WERI-Rb-1 (cell line): ENCODE measurements around the gene AGTRAP.

Experiments used
- DNase-seq: peaks from one replicate; pipeline ENCODE4 v3.0.0-alpha.2; 2020
- H3K27ac ChIP-seq: fragments of 250-450 bp; sonication (Bioruptor Pico); 2 replicates; pipeline ENCODE4 v1.5.1; 2020; ENCODE audit warnings: mild to moderate bottlenecking, moderate library complexity
- H3K27me3 ChIP-seq: fragments of 250-450 bp; sonication (Bioruptor Pico); 2 replicates; pipeline ENCODE4 v1.5.1; 2021; ENCODE audit warnings: mild to moderate bottlenecking, low read depth, moderate library complexity; ENCODE audit not compliant: insufficient read depth, severe bottlenecking
- H3K36me3 ChIP-seq: fragments of 250-450 bp; sonication (Bioruptor Pico); 2 replicates; pipeline ENCODE4 v1.5.1; 2020; ENCODE audit warnings: mild to moderate bottlenecking, moderate library complexity
- H3K4me3 ChIP-seq: 2 replicates; pipeline ENCODE4 v1.5.1; 2011; ENCODE audit warnings: low read depth, mild to moderate bottlenecking, control low read depth, low read length
- H3K9me3 ChIP-seq: fragments of 250-450 bp; sonication (Bioruptor Pico); 2 replicates; pipeline ENCODE4 v1.5.1; 2021; ENCODE audit warnings: mild to moderate bottlenecking, moderate library complexity; ENCODE audit not compliant: severe bottlenecking
- CTCF ChIP-seq: IDR thresholded peaks from 2 replicates; pipeline ENCODE4 v1.5.1; 2011; ENCODE audit warnings: low read depth, mild to moderate bottlenecking, control low read depth, inconsistent platforms, low read length

The AGTRAP gene

GRCh38 chr1:11774753-11775152, 38.8 kb downstream of the AGTRAP start:
- Histone ChIP-seq H3K9me3 (no peaks in the 10 kb centered on the region), H3K27ac (no peak overlapping the region), H3K36me3 (no peaks in the 10 kb centered on the region), H3K4me3 (no peak overlapping the region), H3K27me3 (no peaks in the 10 kb centered on the region)
- no peak for DNase-seq
- no peak for TF ChIP-seq CTCF

- H3K27me3 ChIP-seq: no peaks in the 10 kb centered on the region
- no peak for TF ChIP-seq CTCF
- no peak overlapping the region for H3K27ac ChIP-seq
- H3K36me3 ChIP-seq: no peaks in the 10 kb centered on the region
- DNase-seq: no peak
- no peaks in the 10 kb centered on the region for H3K9me3 ChIP-seq
- no peak overlapping the region for H3K4me3 ChIP-seq
Measured at GRCh38 chr1:11777658-11778322, 41.9 kb downstream of the AGTRAP start.

- no peak for TF ChIP-seq CTCF
- Histone ChIP-seq H3K9me3 (no peaks in the 10 kb centered on the region), H3K4me3 (no peak overlapping the region), H3K27me3 (no peaks in the 10 kb centered on the region), H3K27ac (no peak overlapping the region), H3K36me3 (no peaks in the 10 kb centered on the region)
- no peak for DNase-seq
Measured at GRCh38 chr1:11778336-11778735, 42.4 kb downstream of the AGTRAP start.

GRCh38 chr1:11778844-11779623, 43.1 kb downstream of the AGTRAP start:
- H3K4me3 ChIP-seq: no peak overlapping the region
- H3K27me3 ChIP-seq: no peaks in the 10 kb centered on the region
- no peaks in the 10 kb centered on the region for H3K9me3 ChIP-seq
- no peaks in the 10 kb centered on the region for H3K36me3 ChIP-seq
- no peak overlapping the region for H3K27ac ChIP-seq
- no peak for DNase-seq
- no peak for TF ChIP-seq CTCF

GRCh38 chr1:11779715-11780379, 43.9 kb downstream of the AGTRAP start:
- H3K27ac ChIP-seq: no peak overlapping the region
- H3K4me3 ChIP-seq: no peak overlapping the region
- no peaks in the 10 kb centered on the region for H3K27me3 ChIP-seq
- TF ChIP-seq CTCF: no peak
- no peaks in the 10 kb centered on the region for H3K36me3 ChIP-seq
- DNase-seq: no peak
- H3K9me3 ChIP-seq: no peaks in the 10 kb centered on the region
